SK-N-SH treated with all-trans-retinoic acid at 6 μM for 48 hours (cell line): ENCODE results near the gene GAPVD1.
A peak's percentile ranks its signal among the peaks of the same experiment; 100 is the strongest.

Experiments
- ATAC-seq: fragments of 200-7000 bp; cut with Tn5 transposase; 3 replicates; pipeline ENCODE4 v1.9.1; 2020; ENCODE audit warnings: mild to moderate bottlenecking, moderate library complexity
- ARNTL ChIP-seq: fragments of 450-650 bp; formaldehyde crosslinking; IDR thresholded peaks from 2 replicates; pipeline ENCODE4 v1.5.0; 2020; ENCODE audit warnings: low read depth, mild to moderate bottlenecking, moderate library complexity, borderline replicate concordance
- BACH2 ChIP-seq: fragments of 250-450 bp; sonication (Bioruptor Pico); IDR thresholded peaks from 2 replicates; pipeline ENCODE4 v1.9.0; 2021; ENCODE audit warnings: mild to moderate bottlenecking, borderline replicate concordance
- CSDC2 ChIP-seq: fragments of 250-450 bp; sonication (Bioruptor Pico); IDR thresholded peaks from 2 replicates; pipeline ENCODE4 v1.5.0; 2020; ENCODE audit warnings: mild to moderate bottlenecking, moderate library complexity
- ESRRG ChIP-seq: fragments of 250-450 bp; sonication (Bioruptor Pico); IDR thresholded peaks from 2 replicates; pipeline ENCODE4 v1.6.1; 2021; ENCODE audit warnings: mild to moderate bottlenecking
- GLIS3 ChIP-seq: fragments of 250-450 bp; sonication (Bioruptor Pico); IDR thresholded peaks from 2 replicates; pipeline ENCODE4 v1.5.0; 2020; ENCODE audit warnings: mild to moderate bottlenecking, moderate library complexity
- ISL1 ChIP-seq: fragments of 250-450 bp; sonication (Bioruptor Pico); IDR thresholded peaks from 2 replicates; pipeline ENCODE4 v2.1.2; 2022; ENCODE audit warnings: mild to moderate bottlenecking, moderate library complexity
- OSR1 ChIP-seq: fragments of 250-450 bp; sonication (Bioruptor Pico); IDR thresholded peaks from 2 replicates; pipeline ENCODE4 v1.8.0; 2022; ENCODE audit warnings: moderate library complexity, mild to moderate bottlenecking, inconsistent platforms
- PPARA ChIP-seq: fragments of 250-450 bp; sonication (Bioruptor Pico); IDR thresholded peaks from 2 replicates; pipeline ENCODE4 v1.5.0; 2020; ENCODE audit warnings: mild to moderate bottlenecking, borderline replicate concordance
- SNAI2 ChIP-seq: fragments of 250-450 bp; sonication (Bioruptor Pico); IDR thresholded peaks from 2 replicates; pipeline ENCODE4 v1.5.0; 2020; ENCODE audit warnings: mild to moderate bottlenecking, moderate library complexity
- TCF4 ChIP-seq: fragments of 250-450 bp; sonication (Bioruptor Pico); IDR thresholded peaks from 2 replicates; pipeline ENCODE4 v1.8.0; 2021; ENCODE audit warnings: mild to moderate bottlenecking, moderate library complexity, borderline replicate concordance
- ZC3H10 ChIP-seq: fragments of 250-450 bp; sonication (Bioruptor Pico); IDR thresholded peaks from 2 replicates; pipeline ENCODE4 v1.5.1; 2021; ENCODE audit warnings: mild to moderate bottlenecking, moderate library complexity
- ZFP30 ChIP-seq: fragments of 450-650 bp; formaldehyde crosslinking; IDR thresholded peaks from 2 replicates; pipeline ENCODE4 v1.5.0; 2022; ENCODE audit warnings: mild to moderate bottlenecking, moderate library complexity
- ZNF565 ChIP-seq: fragments of 450-650 bp; formaldehyde crosslinking; conservative IDR thresholded peaks from 2 replicates; pipeline ENCODE4 v1.5.0; 2020; ENCODE audit warnings: low read depth, mild to moderate bottlenecking, moderate library complexity
- ZNF70 ChIP-seq: fragments of 450-650 bp; formaldehyde crosslinking; IDR thresholded peaks from 2 replicates; pipeline ENCODE4 v1.5.0; 2020; ENCODE audit warnings: mild to moderate bottlenecking, moderate library complexity
- ZNF8 ChIP-seq: fragments of 450-650 bp; formaldehyde crosslinking; IDR thresholded peaks from 2 replicates; pipeline ENCODE4 v1.5.0; 2020; ENCODE audit warnings: mild to moderate bottlenecking, moderate library complexity
- TF ChIP-seq, protein P1 (sequence below): fragments of 250-450 bp; sonication (Bioruptor Pico); IDR thresholded peaks from 2 replicates; pipeline ENCODE4 v1.8.0; 2020; ENCODE audit warnings: mild to moderate bottlenecking, moderate library complexity, borderline replicate concordance
- TF ChIP-seq, protein P2 (sequence below): fragments of 250-450 bp; sonication (Bioruptor Pico); IDR thresholded peaks from 2 replicates; pipeline ENCODE4 v1.5.0; 2020; ENCODE audit warnings: mild to moderate bottlenecking, moderate library complexity
- TF ChIP-seq, protein P3 (sequence below): fragments of 250-450 bp; sonication (Bioruptor Pico); IDR thresholded peaks from 2 replicates; pipeline ENCODE4 v1.5.1; 2020; ENCODE audit warnings: low read depth, mild to moderate bottlenecking, moderate library complexity
- TF ChIP-seq, protein P4 (sequence below): fragments of 250-450 bp; sonication (Bioruptor Pico); IDR thresholded peaks from 2 replicates; pipeline ENCODE4 v1.5.1; 2021; ENCODE audit warnings: mild to moderate bottlenecking, moderate library complexity

Gene GAPVD1

DNA sequence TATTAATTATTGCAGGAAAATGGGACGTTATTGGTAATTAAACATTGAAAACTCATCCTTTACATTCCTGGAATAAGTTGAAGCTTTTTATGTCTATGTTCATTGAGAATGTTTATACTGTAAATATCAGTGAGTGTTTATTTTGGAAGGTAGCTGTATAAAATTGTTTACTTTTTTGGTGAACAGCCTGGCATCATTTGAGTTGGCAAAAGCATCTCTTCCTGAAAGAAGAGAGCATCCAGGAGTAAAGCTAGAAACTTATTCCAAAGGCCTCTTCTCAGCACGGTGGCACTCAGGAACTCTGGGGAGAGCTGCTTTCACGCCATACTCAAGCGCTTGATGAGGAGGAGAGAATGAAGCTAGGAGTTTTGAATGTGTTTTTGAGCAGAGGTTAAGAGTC is 79.9 kb downstream of the GAPVD1 start:
- ATAC-seq, result no peak
- TF ChIP-seq, protein P1, sequence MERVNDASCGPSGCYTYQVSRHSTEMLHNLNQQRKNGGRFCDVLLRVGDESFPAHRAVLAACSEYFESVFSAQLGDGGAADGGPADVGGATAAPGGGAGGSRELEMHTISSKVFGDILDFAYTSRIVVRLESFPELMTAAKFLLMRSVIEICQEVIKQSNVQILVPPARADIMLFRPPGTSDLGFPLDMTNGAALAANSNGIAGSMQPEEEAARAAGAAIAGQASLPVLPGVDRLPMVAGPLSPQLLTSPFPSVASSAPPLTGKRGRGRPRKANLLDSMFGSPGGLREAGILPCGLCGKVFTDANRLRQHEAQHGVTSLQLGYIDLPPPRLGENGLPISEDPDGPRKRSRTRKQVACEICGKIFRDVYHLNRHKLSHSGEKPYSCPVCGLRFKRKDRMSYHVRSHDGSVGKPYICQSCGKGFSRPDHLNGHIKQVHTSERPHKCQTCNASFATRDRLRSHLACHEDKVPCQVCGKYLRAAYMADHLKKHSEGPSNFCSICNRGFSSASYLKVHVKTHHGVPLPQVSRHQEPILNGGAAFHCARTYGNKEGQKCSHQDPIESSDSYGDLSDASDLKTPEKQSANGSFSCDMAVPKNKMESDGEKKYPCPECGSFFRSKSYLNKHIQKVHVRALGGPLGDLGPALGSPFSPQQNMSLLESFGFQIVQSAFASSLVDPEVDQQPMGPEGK, result no peak
- TF ChIP-seq SNAI2 (CRISPR knock-in tag) (no peak), ESRRG (no peak), ZNF8 (CRISPR knock-in tag) (no peak), OSR1 (CRISPR knock-in tag) (no peak), GLIS3 (CRISPR knock-in tag) (no peak), ARNTL (CRISPR knock-in tag) (no peak), ZNF70 (no peak), BACH2 (CRISPR knock-in tag) (no peak), PPARA (no peak), ZFP30 (CRISPR knock-in tag) (no peak), TCF4 (CRISPR knock-in tag) (no peak)
- TF ChIP-seq, protein P2, sequence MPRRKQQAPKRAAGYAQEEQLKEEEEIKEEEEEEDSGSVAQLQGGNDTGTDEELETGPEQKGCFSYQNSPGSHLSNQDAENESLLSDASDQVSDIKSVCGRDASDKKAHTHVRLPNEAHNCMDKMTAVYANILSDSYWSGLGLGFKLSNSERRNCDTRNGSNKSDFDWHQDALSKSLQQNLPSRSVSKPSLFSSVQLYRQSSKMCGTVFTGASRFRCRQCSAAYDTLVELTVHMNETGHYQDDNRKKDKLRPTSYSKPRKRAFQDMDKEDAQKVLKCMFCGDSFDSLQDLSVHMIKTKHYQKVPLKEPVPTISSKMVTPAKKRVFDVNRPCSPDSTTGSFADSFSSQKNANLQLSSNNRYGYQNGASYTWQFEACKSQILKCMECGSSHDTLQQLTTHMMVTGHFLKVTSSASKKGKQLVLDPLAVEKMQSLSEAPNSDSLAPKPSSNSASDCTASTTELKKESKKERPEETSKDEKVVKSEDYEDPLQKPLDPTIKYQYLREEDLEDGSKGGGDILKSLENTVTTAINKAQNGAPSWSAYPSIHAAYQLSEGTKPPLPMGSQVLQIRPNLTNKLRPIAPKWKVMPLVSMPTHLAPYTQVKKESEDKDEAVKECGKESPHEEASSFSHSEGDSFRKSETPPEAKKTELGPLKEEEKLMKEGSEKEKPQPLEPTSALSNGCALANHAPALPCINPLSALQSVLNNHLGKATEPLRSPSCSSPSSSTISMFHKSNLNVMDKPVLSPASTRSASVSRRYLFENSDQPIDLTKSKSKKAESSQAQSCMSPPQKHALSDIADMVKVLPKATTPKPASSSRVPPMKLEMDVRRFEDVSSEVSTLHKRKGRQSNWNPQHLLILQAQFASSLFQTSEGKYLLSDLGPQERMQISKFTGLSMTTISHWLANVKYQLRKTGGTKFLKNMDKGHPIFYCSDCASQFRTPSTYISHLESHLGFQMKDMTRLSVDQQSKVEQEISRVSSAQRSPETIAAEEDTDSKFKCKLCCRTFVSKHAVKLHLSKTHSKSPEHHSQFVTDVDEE (CRISPR knock-in tag), result no peak
- TF ChIP-seq, protein P3, sequence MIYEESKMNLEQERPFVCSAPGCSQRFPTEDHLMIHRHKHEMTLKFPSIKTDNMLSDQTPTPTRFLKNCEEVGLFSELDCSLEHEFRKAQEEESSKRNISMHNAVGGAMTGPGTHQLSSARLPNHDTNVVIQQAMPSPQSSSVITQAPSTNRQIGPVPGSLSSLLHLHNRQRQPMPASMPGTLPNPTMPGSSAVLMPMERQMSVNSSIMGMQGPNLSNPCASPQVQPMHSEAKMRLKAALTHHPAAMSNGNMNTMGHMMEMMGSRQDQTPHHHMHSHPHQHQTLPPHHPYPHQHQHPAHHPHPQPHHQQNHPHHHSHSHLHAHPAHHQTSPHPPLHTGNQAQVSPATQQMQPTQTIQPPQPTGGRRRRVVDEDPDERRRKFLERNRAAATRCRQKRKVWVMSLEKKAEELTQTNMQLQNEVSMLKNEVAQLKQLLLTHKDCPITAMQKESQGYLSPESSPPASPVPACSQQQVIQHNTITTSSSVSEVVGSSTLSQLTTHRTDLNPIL (CRISPR knock-in tag), result no peak

DNA sequence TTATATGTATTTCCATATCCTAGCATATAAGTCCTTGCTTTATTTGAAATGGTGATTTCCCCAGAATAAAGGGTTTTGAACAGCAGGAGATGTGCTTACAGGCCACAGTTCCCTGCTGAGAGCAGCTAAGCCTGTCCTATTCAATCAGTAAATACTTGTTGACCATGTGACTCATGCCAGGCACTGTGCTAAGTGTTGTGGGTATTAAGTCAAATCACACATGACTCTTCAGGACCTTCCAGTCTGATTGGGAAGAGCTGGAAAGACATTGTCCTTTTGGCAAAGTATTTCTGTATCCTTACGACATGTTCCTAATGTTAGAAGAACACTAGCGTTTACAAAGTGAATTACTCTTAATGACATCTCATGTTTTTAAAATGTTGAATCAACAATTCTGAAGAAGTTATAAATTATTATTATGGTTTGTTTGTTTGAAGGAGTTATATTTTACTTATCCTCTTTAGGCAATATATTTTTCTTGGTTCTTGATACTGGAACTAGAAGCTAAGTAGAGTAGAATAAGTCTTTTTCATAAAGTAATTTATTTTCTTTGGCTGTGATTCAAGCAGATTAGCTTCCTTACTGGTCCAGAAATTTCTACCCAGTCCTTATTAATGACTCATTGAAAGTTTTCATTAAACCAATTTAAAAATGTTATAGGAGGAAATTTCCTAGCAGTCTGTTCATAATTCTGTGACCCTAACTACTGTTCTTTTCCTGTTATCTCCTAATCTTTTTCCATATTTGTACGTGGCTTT is 82.1 kb downstream of the GAPVD1 start:
- TF ChIP-seq ZC3H10 (CRISPR knock-in tag) (no peak), ISL1 (peak; percentile 81)
- peak; percentile 98 for ATAC-seq

DNA sequence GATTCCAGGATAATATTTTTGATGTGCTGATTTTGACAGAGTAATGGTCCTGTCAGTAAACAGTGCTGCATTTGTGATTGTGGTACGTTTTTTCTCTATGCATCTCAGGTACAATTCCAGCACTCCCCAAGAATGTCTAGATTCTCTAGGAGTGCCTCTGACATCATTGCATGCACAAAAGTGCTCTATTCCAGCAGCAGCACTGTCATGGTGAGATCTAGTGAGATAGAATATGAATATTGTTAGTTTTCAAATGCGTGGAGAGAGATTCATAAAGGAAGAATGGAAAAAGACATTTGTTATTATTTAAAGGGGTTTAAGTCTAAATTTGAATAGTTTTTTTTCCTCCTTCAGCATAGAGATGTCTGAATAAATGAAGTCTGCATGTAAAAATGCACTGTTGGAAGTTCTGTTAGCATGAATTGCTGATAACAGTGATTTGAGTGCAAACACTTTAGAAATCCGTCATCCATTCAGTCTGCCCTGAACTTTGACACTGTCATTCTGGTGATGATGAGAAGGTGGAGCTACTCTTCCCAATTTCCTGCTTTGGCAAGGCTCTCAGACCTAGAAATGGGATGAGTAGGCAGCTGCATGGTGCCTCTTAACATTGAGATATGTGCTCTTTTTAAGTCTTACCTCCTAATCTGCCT is 84.6 kb downstream of the GAPVD1 start:
- no peak for ATAC-seq
- no peak for TF ChIP-seq ZNF565
- TF ChIP-seq ISL1, result no peak
- TF ChIP-seq, protein P3 (CRISPR knock-in tag), result no peak
- no peak for TF ChIP-seq GLIS3 (CRISPR knock-in tag)
- TF ChIP-seq, protein P4, sequence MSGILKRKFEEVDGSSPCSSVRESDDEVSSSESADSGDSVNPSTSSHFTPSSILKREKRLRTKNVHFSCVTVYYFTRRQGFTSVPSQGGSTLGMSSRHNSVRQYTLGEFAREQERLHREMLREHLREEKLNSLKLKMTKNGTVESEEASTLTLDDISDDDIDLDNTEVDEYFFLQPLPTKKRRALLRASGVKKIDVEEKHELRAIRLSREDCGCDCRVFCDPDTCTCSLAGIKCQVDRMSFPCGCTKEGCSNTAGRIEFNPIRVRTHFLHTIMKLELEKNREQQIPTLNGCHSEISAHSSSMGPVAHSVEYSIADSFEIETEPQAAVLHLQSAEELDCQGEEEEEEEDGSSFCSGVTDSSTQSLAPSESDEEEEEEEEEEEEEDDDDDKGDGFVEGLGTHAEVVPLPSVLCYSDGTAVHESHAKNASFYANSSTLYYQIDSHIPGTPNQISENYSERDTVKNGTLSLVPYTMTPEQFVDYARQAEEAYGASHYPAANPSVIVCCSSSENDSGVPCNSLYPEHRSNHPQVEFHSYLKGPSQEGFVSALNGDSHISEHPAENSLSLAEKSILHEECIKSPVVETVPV (CRISPR knock-in tag), result no peak
- TF ChIP-seq ESRRG, result no peak
- no peak for TF ChIP-seq ZNF70
- TF ChIP-seq OSR1 (CRISPR knock-in tag), result no peak
- no peak for TF ChIP-seq CSDC2 (CRISPR knock-in tag)
- no peak for TF ChIP-seq PPARA

DNA sequence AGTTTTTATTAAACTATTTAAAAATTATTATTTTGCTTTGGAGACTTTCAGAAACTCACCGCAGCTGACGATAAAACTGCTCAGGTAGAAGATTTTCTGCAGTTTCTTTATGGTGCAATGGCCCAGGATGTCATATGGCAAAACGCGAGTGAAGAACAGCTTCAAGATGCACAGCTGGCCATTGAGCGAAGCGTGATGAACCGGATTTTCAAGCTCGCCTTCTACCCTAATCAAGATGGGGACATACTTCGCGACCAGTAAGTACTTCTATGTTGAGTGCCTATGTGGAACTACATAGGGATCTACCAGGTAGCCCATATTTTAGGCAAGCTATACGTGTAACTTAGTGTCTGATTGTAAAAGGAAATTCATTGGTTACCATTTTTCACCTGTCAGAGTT is 94.0 kb downstream of the GAPVD1 start:
- TF ChIP-seq, protein P3 (CRISPR knock-in tag), result no peak
- TF ChIP-seq ZNF565 (no peak), ARNTL (CRISPR knock-in tag) (no peak), ZNF8 (CRISPR knock-in tag) (no peak), GLIS3 (CRISPR knock-in tag) (no peak), ISL1 (no peak)
- TF ChIP-seq, all 23 proteins: peak for 0
- ATAC-seq, result no peak
